Activated effector memory CD4-positive, alpha-beta T cell treated with anti-CD3 and anti-CD28 coated beads, Interleukin-2, amount 50 U/mL, for 16 hours (primary cell): ENCODE data around the gene TCERG1L.
"Not testable (repeated sequence)": the region's sequence is repeated elsewhere in the genome, so short reads cannot be mapped to it uniquely, and the experiment has no call there.

ENCODE experiments used
- DNase-seq: peaks from one replicate; pipeline ENCODE4 v3.0.0-alpha.2; 2020

The TCERG1L gene

GRCh38 chr10:131162211-131162610 is 149.3 kb downstream of the TCERG1L start:
- DNase-seq = no peak

- DNase-seq = no peak
Observed at GRCh38 chr10:131161087-131161486, 150.4 kb downstream of the TCERG1L start.

DNA sequence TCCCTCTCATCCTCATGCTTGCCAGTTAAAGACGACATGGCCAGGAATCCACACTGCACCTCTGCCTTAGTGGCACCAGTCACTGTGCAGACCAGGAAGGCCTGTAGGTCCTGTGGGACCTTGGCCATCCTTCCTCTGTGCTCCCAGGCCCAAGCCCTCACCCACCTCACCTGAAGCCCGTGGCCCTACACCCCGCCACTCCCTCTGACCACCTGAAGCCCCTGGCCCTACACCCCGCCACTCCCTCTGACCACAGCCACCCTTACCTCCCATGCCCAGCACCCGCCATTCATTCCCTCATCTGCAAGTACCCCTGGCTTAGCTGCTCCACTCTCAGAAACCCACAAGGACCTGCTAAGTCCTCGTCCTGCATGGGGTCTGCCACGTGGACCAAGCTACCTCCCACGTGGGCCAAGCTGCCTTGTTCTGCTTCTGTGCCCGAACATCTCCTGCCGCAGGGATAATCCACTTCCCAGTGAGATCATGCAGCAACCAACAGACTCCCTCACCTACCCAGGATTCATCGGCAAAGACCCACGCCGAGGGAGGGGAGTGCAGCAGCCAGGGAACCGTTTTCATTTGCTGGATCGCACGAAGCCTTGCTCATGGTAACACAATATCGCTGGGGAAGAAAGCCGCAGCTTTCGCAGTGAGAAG is 151.2 kb downstream of the TCERG1L start:
- peak; percentile 28 for DNase-seq

DNA sequence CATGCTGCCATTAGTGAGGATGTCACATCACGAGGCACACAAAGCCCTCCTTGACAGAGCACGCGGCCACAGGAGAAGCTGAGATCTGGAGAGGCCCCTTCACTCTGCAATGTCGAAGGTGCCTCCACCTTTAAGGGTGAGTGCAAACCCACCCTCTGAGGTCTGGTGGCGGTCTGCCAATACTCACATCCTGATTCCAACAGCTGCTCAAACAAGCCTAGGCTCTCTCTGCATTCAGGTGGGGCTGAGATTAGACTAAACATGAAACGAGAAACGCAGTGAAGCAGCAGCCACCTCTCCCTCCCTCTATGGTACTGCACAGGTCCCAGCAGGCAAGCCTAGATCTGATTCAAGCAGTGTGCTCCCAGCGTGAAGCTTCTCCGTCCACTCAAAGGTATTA is 151.8 kb downstream of the TCERG1L start:
- no peak for DNase-seq

DNA sequence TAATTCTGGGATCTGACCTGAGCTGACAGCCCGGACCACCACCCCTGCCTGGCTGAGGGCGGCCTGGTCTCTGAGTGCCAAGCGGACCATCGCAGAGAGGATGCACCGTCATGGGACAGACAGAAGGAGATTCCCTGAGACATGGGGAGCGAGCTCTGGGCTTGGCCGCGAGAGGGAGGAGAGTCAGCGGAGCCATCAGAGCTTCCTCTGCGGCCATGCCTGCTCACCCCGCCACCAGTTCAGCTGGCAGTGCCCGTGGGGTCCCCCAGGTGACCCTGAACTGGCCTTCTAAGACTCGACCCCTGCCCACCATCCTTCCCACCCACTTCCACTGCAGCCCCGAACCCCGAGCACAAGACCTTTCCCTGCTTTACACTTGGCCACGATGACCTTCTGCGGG is 152.8 kb downstream of the TCERG1L start:
- DNase-seq = no peak

DNA sequence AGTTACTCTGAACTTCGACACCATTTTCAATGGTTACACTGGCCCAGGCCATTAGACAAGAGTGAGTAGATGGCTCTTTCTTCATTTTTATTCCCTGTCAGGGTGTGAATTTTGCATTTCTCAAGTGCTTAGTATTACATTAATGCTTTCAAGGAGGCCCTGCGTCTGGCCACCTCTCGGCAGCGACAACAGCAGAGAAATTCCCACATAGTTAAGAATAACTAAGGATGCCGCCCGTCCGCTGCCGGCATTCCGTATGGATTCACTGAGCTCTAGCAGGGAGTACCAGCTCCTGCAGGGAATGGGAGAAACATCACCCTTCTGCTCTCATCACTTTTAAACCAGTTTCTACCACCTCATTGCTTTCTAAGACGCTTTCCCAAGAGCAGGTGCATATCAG is 153.6 kb downstream of the TCERG1L start:
- DNase-seq = no peak

- no peak for DNase-seq
Observed at GRCh38 chr10:131155876-131156230, 155.7 kb downstream of the TCERG1L start.

DNA sequence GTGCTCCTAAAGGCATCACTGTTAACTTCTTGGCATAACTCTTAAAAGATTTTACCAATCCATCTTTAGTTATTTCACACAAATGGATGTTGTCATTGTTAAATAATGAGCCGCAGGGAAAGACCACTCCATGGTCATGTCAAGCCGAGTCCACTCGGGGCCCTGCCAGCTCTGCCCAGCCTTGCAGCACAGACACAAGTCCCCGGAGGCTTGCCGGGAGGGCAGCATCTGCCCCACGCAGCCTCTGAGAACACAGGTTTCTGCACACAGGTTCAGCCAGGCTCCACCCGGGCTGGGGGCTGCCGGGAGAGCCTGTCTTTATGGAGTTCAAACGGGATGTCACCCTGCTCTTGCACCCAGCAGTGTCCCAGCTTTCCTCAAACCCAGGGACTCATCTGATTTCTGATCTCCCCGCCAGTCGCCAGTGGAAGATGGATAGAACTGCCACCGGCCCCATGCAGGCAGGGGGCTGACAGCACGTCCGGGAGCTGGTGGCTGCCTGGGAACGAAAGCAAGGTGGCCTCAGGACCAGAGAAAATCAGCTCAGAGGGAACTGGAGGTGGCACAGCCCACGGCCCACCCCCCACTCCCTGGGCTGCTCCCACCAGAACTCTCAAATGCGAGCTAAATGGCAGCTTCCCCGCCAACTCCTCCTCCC is 156.2 kb downstream of the TCERG1L start:
- DNase-seq = no peak

DNA sequence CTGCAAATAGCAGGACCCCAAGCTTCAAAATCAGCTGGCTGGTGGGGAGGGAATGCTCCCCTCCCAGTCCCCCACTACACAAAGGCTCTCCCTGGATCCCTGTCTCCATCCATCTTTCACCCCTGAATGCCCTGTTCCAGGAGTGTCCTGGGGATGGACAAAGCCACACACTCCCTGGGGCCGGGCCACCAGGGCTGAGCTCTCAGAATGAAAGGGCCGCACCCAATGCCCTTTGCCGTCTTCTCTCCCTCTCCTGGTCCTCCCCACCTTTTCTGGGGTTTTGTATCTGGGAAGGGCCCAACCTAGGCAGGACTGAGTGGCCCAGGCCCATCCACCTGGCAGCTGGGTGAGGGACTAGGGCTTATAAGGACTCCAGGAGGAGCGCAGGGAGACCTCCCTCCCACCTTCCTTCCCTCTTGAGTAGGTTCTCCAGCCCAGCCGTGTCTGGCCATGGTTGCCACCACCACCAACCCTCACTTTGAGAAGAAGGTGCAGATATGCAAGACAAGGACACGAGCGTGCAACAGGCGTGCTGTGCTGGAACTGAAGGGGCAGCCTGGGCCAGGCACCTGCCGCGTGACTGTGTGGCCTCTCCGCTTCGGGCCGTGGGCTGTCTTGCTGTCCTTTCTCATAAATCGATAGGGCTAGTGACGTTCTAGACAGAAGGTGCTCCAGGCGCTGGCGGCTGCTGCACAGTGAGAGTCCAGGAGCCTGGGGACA is 157.1 kb downstream of the TCERG1L start:
- DNase-seq = no peak

DNA sequence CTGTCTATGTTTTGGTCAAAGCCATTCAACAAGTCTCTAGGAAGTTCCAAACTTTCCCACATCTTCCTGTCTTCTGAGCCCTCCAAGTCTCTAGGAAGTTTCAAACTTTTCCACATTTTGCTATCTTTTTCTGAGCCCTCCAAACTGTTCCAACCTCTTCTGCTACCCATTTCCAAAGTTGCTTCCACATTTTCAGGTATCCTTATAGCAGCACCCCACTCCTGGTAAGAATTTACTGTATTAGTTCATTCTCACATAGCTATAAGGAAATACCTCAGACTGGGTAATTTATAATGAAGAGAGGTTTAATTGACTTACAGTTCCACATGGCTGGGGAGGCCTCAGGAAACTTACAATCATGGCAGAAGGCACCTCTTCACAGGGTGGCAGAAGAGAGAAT is 159.1 kb downstream of the TCERG1L start:
- DNase-seq = not testable (repeated sequence)

- no peak for DNase-seq
Observed at GRCh38 chr10:131150126-131150525, 161.4 kb downstream of the TCERG1L start.

DNA sequence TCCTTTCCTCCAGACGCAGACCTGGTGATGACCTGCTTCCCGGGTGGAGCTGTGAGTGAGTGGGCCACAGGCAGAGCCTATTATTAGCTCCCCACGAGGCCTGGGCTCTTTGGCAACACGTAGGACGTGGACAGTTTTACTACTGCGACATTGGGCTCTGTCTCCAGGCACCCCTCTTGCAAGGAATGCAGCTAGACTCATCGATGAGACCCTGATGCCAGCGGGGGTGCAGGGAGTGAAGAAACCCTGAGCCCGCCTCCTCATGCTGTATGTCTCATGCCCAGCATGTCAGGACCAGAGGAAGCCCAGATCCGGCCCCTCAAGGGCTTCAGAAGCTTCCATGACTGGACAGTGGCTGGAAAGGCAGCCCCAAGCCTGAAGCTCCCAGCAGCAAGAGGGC is 161.9 kb downstream of the TCERG1L start:
- no peak for DNase-seq

- no peak for DNase-seq
Observed at GRCh38 chr10:131149111-131149510, 162.4 kb downstream of the TCERG1L start.

DNA sequence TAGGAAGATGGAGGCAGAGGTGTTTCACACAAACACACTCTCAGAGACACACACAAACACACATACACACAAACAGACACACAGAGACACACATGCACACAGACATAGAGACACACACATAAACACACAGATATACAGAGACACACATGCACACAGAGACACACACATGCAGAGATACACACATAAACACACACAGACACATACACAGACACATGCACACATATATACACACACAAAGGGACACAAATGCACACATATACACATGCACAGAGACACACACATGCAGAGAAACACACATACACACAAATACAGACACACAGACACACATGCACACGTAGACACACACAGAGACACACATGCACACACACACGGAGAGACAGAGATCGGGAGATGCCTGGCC is 163.3 kb downstream of the TCERG1L start:
- DNase-seq = no peak

DNA sequence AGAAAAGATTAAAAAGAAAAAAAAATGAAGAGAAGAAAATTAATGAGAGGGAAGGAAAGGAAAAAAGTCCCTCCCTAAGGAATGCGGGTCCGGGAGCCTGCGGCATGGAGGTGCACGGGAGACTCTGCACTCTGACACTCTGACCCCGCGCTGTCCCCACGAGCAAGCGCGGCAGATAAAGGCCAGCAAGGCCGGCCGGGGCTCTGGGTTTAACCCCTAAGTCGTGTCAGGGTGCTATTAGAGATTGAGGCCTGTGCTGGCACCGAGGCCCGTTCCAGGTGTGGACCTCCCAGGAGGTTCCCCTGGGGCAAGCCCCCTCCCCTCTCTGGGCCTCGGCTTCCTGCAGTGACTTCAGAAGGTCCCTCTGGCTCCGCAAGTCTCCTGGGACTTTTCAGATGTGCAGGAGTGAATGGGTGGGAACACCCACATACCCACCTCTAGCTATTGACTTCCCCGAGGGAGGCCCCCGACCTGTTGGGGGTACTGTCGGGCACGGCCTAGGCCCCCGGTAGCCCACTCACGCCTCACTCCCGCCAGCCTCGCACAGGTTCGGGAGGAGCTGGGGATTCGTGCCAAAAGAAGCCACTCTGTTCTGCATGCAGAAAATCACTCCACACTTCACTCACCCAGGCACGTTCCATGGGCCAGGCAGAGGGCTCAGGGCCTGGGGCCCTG is 164.1 kb downstream of the TCERG1L start:
- no peak for DNase-seq

- DNase-seq = no peak
Observed at GRCh38 chr10:131146790-131147189, 164.7 kb downstream of the TCERG1L start.

DNA sequence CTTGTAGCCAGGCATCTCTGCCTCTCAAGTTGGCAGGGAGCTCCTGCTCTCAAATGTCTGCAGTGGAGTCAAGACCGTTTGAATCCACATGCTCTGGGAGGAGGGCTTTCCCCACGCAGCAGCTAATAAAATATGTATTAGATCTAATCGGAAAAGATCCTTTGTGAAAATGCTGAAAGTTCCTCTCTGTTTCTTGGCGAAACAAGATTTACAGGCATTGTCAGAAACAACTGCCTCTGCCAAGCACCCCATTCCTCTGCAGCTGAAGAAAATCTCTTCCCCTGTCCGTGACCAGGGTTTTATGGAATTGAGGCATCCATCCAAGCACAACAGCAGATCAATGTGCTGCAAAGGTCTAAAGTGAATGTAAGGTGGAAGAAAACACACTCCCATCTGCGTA is 165.8 kb downstream of the TCERG1L start:
- DNase-seq = no peak

- no peak for DNase-seq
Observed at GRCh38 chr10:131144711-131145375, 166.7 kb downstream of the TCERG1L start.

DNA sequence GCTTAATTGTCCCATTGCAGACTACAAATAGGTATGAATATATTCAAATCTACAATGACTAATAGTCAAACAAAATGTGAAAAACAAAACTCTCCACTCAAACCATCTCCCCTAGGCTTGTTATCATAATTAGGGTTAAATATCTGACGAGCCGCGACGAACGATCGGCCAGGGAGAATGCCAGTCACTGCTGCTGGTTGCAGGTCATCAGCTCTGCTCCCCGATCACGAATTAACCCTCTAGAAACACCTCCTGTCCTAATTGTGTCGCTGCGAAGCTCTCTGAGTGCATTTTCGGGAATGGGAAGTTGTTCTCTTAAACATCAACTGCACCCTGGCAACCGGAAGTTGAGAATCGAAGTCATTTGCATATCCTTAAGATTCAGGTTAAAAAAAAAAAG is 167.3 kb downstream of the TCERG1L start:
- no peak for DNase-seq

DNA sequence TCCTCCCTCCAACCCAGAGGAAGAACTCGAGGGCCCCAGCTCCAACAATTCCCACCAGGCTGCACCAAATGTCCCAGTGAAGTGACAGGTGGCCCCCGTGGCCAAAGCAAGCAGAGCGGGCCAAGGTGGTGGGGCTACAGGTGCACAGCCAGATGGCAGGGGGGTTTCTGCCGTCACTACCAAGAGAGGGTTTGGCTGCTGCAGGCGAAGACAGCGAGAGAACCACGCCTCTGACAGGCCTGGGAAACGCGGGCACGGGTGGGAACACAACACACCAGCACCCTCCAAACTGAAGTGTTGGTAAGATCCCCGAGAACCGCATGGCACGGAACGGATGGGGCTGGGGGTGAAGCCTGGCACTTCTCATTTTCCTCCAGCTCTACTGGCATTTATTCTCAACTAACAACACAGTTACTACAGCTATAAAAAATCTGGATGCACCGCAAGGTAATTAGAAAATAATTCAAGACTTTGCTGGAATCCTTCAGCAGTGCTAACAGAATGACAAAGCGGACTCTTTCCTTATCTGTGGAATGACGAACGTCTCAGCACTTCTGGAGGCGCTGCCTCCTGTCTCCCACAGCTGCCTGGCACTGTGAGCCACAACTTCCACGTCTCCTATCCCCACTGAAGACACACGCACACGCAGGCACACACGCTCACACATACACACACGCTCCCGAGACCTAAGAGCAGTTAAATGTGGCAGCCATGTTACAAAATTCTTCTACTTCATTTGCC is 167.9 kb downstream of the TCERG1L start:
- no peak for DNase-seq

DNA sequence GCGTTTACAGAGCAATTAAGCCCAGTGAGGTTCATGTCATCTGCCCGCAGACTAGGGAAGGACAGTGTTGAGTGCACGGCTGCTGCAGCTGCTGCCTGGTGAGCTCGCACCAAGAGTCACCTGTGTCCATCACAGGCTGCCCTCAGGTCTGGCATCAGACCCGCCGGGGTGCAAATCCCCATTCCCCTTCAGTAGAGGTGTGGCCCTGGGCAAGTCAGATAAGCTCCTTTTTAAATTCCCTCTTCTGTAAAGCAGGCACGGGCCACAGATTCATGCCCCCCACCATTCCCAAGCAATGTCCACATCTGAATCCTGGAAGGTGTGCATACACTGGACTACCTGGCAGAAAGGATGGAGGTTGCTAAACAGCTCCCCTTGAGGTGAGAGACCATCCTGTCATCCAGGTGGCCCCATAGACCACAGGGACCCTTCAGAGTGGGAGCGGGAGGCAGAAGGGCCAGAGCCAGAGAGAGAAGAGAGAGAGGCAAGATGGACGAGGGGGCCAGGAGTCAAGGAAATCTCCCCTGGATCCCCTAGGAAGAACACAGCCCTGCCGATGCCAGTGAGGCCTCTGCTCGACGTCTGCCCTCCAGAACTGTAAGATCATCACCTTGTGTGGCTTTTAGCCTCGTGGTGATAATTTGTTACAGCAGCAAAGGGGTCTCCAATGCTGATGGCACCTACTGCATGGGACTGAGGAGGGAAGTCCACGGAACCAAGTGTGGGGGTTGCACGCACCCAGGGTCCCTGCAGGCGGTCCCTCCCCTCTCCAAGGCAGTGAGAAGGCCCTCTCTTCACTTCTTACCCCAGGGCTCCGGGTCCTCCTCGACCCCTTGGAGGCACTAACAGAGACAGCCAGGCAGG is 168.8 kb downstream of the TCERG1L start:
- no peak for DNase-seq
